HG02610 (cell line): ENCODE results near the gene SPIN4.
"Not testable (repeated sequence)": the region's sequence is repeated elsewhere in the genome, so short reads cannot be mapped to it uniquely, and the experiment has no call there.

Experiments
- ATAC-seq: cut with Tn5 transposase; IDR thresholded peaks from one replicate; pipeline ENCODE4 v1.9.1; 2021; ENCODE audit warnings: mild to moderate bottlenecking, moderate library complexity; ENCODE audit not compliant: unreplicated experiment

SPIN4 gene

DNA sequence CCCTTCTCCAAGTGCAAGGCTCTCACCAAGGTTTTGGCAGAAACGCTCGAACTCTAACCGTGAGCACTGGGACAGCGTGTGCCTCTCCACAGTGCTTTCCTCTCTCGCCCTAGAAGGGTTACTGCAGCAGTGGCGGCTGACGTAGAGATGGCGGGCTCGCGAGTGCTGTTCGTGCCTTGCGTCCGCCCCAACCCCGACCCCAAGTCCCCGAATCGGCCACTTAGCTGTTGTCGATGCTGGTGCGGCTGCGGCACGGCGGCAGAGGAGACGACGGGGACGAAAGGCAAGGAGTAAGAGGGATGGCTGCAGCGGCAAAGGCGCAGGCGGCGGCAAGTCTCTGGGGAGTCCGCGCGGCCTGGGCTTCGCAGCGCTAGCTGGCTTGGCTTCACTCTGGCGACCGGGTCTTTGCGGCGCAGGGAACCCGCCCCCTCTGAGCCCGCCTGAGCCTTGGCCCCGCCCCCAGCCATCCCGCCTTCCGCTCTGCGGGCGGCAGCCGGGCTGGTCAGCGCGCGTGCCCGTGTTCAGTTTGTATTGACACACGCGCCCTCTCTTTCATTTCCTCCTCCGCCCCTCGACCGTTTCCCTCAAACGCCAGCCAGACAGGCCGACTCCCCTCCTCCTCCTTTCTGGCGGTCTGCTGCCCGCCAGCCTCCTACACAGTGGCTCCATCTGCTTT lies at the start of gene SPIN4:
TSS of gene SPIN4 (minus strand) at position 392 of the 676 bp plus-strand sequence. CDS start 513 bp downstream, outside the sequence.
- peak; percentile 95 for ATAC-seq

DNA sequence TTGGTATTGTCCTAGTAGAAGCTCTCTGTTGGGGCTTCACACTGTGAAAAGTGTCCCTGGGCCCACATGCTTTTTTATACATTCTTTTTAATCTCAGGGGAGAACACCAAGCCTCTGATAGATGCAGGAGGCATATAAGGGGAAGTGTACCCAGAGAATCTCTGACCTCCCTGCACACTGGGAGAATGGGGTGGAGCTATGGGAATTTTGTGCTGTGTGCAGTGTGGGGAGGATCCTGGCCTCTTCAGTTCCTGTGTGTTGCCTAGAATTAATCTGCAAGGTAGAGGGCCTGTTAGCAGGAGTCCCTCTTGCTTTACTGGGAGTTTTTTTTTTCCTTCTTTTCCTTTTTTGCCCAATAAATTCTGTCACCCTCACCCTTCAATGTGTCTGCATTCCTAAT lies 49.2 kb upstream of the SPIN4 start:
- no peak for ATAC-seq

DNA sequence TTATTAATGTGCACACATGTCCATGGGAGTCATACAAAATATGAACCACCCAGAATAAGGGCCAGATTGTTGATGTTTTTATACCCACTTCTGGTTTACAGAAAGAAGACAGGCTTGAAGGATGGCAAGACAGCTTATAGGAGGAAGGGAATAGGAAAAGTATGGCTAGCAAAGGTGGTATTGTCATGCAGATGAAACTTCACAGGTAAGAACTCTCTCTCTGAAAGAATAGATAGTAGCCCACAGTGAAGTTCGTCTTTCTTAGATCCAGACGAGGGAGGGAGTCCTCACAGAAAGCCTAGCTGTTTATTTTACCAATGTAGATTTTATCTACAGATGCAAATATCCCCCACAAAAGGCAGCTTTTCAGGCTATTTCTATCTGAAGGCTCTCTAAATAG lies 43.7 kb upstream of the SPIN4 start:
- ATAC-seq, result no peak

DNA sequence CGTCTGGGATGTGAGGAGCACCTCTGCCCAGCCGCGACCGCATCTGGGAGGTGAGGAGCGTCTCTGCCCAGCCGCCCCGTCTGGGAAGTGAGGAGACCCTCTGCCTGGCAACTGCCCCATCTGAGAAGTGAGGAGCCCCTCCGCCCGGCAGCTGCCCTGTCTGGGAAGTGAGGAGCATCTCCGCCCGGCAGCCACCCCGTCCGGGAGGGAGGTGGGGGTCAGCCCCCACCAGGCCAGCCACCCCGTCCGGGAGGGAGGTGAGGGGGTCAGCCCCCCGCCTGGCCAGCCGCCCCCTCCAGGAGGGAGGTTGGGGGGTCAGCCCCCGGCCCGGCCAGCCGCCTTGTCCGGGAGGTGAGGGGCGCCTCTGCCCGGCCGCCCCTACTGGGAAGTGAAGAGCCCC lies 42.0 kb upstream of the SPIN4 start:
- not testable (repeated sequence) for ATAC-seq

DNA sequence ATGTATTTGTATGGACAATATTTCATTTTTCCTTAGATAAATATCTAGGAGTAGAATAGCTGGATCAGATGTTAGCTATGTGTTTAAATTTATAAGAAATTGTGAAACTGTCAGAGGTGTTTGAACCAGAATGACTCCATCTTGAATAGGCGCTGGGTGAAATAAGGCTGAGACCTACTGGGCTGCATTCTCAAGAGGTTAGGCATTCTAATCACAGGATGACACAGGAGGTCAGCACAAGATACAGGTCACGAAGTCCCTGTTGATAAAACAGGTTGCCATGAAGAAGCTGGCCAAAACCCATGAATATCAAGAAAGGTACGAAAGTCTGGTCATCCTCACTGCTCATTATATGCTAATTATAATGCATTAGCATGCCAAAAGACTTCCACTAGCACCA lies 36.3 kb upstream of the SPIN4 start:
- ATAC-seq, result no peak

DNA sequence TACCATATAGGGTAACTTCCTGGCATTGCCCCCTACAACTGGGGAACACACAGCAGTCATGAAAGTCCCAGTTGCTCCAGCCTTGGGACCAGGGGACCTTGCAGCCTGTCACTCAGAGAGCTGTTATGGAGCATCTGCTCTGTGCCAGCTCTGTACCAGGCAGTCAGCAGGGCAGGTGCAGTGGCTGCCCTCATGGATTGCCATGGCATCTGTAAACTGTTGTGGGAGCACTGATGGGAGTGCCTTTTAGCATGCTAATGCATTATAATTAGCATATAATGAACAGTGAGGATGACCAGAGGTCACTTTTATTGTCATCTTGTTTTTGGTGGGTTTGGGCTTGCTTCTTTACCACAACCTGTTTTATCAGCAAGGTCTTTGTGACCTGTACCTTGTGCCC lies 33.1 kb upstream of the SPIN4 start:
- ATAC-seq, result not testable (repeated sequence)

DNA sequence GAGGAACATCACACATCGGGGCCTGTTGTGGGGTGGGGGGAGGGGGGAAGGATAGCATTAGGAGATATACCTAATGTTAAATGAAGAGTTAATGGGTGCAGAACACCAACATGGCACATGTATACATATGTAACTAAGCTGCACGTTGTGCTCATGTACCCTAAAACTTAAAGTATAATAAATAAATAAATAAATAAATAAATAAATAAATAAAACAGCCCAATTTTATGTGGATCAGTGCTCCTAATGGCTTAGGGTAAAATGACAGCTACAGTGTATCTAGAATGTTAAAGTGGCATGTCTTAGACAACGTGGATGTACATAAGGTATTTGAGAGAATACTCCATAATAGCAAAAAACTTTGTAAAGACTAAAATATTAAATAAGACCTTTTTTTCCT lies 21.9 kb upstream of the SPIN4 start:
- ATAC-seq, result not testable (repeated sequence)

DNA sequence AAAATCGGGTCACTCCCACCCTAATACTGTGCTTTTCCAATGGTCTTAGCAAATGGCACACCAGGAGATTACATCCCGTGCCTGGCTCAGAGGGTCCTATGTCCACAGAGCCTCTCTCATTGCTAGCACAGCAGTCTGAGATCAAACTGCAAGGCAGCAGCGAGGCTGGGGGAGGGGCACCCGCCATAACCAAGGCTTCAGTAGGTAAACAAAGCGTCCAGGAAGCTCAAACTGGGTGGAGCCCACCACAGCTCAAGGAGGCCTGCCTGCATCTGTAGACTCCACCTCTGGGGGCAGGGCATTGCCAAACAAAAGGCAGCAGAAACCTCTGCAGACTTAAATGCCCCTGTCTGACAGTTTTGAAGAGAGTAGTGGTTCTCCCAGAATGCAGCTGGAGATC lies 16.6 kb upstream of the SPIN4 start:
- not testable (repeated sequence) for ATAC-seq

DNA sequence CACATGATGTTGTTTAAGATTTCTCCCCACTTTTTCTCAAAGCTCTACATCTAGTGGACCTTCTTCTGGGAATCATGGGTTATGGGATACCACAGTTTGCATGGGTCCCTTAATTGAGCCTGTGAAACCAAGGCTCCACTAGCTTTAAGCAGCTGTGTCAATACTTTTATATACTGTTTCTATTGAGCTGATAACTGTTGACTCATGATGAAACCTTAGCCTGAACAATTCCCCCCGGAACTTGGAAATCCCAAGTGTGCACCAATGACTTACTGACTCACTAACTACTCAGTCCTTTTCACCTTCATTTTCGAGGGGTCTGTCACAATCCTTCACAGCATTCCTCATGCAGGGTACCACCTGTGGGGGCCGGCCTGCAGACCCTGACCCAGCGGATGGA lies 12.7 kb upstream of the SPIN4 start:
- no peak for ATAC-seq

DNA sequence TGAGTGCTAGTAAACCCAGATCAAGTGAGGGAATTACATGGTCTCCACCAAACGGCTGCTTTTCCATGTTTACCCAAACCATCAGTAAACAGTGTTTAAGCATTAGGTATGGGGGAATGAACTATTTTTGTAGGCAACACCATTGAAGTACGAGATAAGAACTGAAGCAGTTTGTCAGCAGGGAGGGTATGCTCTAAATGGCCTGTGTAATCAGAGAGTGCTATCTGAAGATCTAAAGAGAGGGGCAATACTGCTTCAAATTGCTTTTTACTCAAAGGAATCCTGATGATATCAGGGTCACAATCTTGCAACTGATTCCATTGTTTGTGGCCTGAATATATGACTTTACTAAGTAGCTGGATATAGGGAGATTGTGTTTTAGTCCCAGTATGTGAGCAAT lies 10.4 kb upstream of the SPIN4 start:
- ATAC-seq, result no peak

DNA sequence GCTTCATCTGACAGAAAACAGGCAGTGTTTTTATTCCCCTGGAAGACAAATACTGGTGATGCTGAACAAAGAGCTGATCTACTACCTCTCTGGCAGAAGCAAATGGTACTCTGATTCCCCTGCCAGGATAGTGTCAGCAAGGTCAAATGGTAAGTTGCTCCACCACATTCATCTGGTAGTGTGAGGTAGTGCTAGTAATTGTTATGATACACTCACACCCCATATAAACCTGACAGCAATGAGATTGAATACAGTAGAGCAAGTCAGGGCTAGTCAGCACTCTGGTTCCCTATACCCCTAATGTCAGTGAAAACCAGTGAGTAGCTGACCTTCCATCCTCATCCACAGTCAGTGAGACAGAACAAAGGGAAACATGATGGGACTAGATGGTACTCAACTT lies 3.4 kb upstream of the SPIN4 start:
- ATAC-seq, result no peak

DNA sequence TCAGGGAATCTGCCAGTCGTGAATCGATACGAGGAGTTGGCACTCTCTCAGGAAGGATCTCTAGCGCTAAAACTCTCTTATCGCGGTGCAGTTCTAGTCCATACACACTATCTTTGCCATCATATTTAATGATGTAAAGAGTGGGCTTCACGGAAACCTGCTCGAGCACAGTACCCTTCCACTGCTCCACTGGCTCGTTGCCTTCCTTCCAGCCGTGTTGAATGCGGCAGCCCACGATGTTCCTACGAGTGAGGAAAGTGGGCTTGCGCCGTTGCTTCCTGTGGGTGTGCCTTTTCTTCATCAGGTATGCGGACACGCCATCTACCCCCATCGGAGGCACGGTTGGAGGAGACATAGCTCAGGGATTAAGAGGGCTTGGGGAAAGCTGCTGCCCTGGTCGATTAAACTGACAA lies 661 bp downstream of the SPIN4 start:
- peak; percentile 43 for ATAC-seq

DNA sequence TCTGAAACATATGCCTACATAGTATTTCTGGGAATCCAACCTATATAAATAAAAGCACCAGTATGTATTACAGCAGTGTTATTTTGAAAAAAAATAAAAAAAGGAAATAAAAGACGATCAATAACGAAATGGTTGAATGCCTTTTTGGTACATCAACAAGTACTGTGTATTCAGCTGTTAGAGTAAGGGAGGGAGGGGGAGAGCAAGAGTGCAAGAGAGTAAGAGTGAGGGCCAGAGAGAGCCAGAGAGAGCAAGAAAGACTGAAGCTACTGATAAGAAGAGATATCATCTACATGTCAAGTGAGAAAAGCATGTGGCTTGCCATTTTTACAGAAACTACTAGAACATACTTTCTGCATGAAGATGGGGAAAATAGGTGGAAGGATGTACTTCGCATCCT lies 1.8 kb downstream of the SPIN4 start:
- ATAC-seq, result no peak

DNA sequence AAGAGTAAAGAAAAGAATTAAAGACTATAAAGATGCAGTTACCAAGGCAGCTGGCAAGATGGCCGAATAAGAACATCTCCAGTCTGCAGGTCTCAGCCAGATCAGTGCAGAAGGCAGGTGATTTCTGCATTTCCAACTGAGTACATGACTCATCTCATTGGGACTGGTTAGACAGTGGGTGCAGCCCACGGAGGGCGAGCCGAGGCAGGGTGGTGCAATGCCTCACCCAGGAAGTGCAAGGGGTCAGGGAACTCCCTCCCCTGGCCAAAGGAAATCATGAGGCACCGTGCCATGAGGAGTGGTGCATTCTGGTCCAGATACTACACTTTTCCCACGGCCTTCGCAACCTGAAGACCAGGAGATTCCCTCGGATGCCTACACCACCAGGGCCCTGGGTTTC lies 20.5 kb downstream of the SPIN4 start:
- no peak for ATAC-seq

DNA sequence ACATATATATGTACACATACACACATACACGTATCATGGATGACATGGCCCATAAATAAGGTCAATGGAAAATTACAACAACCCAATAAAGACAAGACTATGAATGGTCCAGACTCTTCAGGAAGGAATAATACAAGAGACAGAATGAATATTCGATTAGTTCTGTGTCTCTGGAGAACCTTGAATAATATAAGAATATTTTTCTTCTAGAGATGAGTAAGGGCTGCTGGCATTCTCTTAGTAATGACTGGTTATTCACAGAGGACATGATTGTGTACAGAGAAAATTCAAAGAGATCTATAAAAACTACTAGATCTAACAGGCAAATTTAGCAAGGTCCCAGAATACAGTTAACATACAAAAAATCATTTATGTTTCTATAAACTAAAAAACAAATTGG lies 23.3 kb downstream of the SPIN4 start:
- ATAC-seq, result no peak

DNA sequence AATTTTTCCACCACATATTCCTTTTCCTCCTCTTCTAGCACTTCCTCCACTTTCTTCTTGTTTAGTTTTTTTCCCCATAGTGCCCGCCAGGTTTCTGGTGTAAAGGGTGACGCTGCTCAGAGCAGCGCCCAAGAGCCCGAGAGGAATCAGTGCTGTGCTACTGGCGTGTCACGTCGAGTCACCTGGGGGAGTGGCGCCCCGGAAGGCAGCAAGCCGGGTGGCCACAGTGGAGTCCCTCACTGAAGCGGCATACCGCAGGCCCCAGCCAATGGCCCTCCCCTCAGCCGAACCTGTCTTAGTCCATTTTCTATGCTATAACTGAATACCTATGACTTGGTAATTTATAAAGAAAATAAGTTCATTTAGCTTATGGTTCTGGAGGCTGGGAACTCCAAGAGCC lies 51.5 kb downstream of the SPIN4 start:
- ATAC-seq, result no peak
